Effector memory CD4-positive, alpha-beta T cell (primary cell): ENCODE data around the gene RGS2.

ENCODE experiments used
- DNase-seq, 3 donors: peaks; one replicate each; pipeline ENCODE4 v3.0.0-alpha.2; 2020
- H3K27ac ChIP-seq: 2 replicates; pipeline ENCODE4 v1.7.0; 2013; ENCODE audit warnings: mild to moderate bottlenecking, low read length, moderate library complexity; ENCODE audit not compliant: insufficient read depth, poor library complexity, severe bottlenecking
- H3K27me3 ChIP-seq: replicated peaks from 2 replicates; pipeline ENCODE4 v1.7.0; 2013; ENCODE audit warnings: mild to moderate bottlenecking, low read length; ENCODE audit not compliant: insufficient read depth, control insufficient read depth, poor library complexity, severe bottlenecking
- H3K36me3 ChIP-seq: 2 replicates; pipeline ENCODE4 v1.7.0; 2013; ENCODE audit warnings: mild to moderate bottlenecking, low read length, moderate library complexity; ENCODE audit not compliant: control insufficient read depth, insufficient read depth
- H3K4me1 ChIP-seq: 2 replicates; pipeline ENCODE4 v1.7.0; 2013; ENCODE audit warnings: low read length, mild to moderate bottlenecking; ENCODE audit not compliant: control insufficient read depth, insufficient read depth, poor library complexity, severe bottlenecking
- H3K4me3 ChIP-seq: 2 replicates; pipeline ENCODE4 v1.7.0; 2013; ENCODE audit warnings: low read length, low read depth, mild to moderate bottlenecking; ENCODE audit not compliant: insufficient read depth, poor library complexity, severe bottlenecking
- H3K9me3 ChIP-seq: 2 replicates; pipeline ENCODE4 v1.7.0; 2013; ENCODE audit warnings: mild to moderate bottlenecking, low read length, moderate library complexity; ENCODE audit not compliant: control insufficient read depth
- total RNA-seq, 3 donors: gene quantifications; one replicate each; lab custom pipeline; 2026; lab: John Stamatoyannopoulos, UW

Gene RGS2
- total RNA-seq = 167 to 262 (median 253) reads per million in 3 donors

- peaks cover 17% of the 10 kb centered on the region for H3K4me1 ChIP-seq
- no peaks in the 10 kb centered on the region for H3K9me3 ChIP-seq
- H3K27ac ChIP-seq = peak within 1 kb of the TSS; percentile 82
- peak within 1 kb of the TSS; percentile 94 for H3K4me3 ChIP-seq
- DNase-seq = peak; percentile 80 to 87 (median 85)
- no peaks in the 10 kb centered on the region for H3K36me3 ChIP-seq
- no peaks in the 10 kb centered on the region for H3K27me3 ChIP-seq
These were observed at the start of gene RGS2 for GRCh38 chr1:192808518-192809306. TSS of gene RGS2 (plus strand) at chr1:192809039. CDS start at chr1:192809072, 33 bp downstream.

GRCh38 chr1:192759104-192759503 lies 49.7 kb upstream of the RGS2 start:
- H3K9me3 ChIP-seq = no peaks in the 10 kb centered on the region
- H3K4me3 ChIP-seq = no peak overlapping the region
- no peaks in the 10 kb centered on the region for H3K4me1 ChIP-seq
- no peaks in the 10 kb centered on the region for H3K27me3 ChIP-seq
- DNase-seq = no peak
- H3K36me3 ChIP-seq = no peaks in the 10 kb centered on the region
- no peak overlapping the region for H3K27ac ChIP-seq

GRCh38 chr1:192762265-192762664 lies 46.6 kb upstream of the RGS2 start:
- Histone ChIP-seq H3K9me3 (no peaks in the 10 kb centered on the region), H3K4me3 (no peak overlapping the region), H3K27ac (no peak overlapping the region), H3K27me3 (no peaks in the 10 kb centered on the region), H3K36me3 (no peaks in the 10 kb centered on the region), H3K4me1 (no peaks in the 10 kb centered on the region)
- no peak for DNase-seq

- H3K36me3 ChIP-seq = no peaks in the 10 kb centered on the region
- no peaks in the 10 kb centered on the region for H3K4me1 ChIP-seq
- H3K4me3 ChIP-seq = no peak overlapping the region
- no peak overlapping the region for H3K27ac ChIP-seq
- H3K27me3 ChIP-seq = no peaks in the 10 kb centered on the region
- DNase-seq = no peak
- no peaks in the 10 kb centered on the region for H3K9me3 ChIP-seq
These were observed 45.6 kb upstream of the RGS2 start for GRCh38 chr1:192763243-192763642.

GRCh38 chr1:192763756-192764155 lies 45.1 kb upstream of the RGS2 start:
- Histone ChIP-seq H3K9me3 (no peaks in the 10 kb centered on the region), H3K4me3 (no peak overlapping the region), H3K27me3 (no peaks in the 10 kb centered on the region), H3K27ac (no peak overlapping the region), H3K36me3 (no peaks in the 10 kb centered on the region), H3K4me1 (no peaks in the 10 kb centered on the region)
- no peak for DNase-seq

GRCh38 chr1:192764675-192765074 lies 44.2 kb upstream of the RGS2 start:
- H3K27me3 ChIP-seq = no peaks in the 10 kb centered on the region
- no peak overlapping the region for H3K4me3 ChIP-seq
- DNase-seq = no peak
- H3K36me3 ChIP-seq = no peaks in the 10 kb centered on the region
- no peaks in the 10 kb centered on the region for H3K4me1 ChIP-seq
- no peak overlapping the region for H3K27ac ChIP-seq
- no peaks in the 10 kb centered on the region for H3K9me3 ChIP-seq

GRCh38 chr1:192766009-192766625 lies 42.7 kb upstream of the RGS2 start:
- Histone ChIP-seq H3K36me3 (no peaks in the 10 kb centered on the region), H3K27me3 (no peaks in the 10 kb centered on the region), H3K27ac (no peak overlapping the region), H3K4me3 (no peak overlapping the region), H3K9me3 (no peaks in the 10 kb centered on the region), H3K4me1 (no peaks in the 10 kb centered on the region)
- DNase-seq = no peak

- no peaks in the 10 kb centered on the region for H3K4me1 ChIP-seq
- H3K4me3 ChIP-seq = no peak overlapping the region
- H3K27me3 ChIP-seq = no peaks in the 10 kb centered on the region
- no peak overlapping the region for H3K27ac ChIP-seq
- no peaks in the 10 kb centered on the region for H3K9me3 ChIP-seq
- no peaks in the 10 kb centered on the region for H3K36me3 ChIP-seq
- DNase-seq = no peak
These were observed 42.0 kb upstream of the RGS2 start for GRCh38 chr1:192766876-192767275.

GRCh38 chr1:192767798-192768197 lies 41.0 kb upstream of the RGS2 start:
- no peak for DNase-seq
- Histone ChIP-seq H3K4me3 (no peak overlapping the region), H3K36me3 (no peaks in the 10 kb centered on the region), H3K27me3 (no peaks in the 10 kb centered on the region), H3K9me3 (no peaks in the 10 kb centered on the region), H3K27ac (no peak overlapping the region), H3K4me1 (no peaks in the 10 kb centered on the region)

GRCh38 chr1:192768463-192768862 lies 40.4 kb upstream of the RGS2 start:
- no peaks in the 10 kb centered on the region for H3K36me3 ChIP-seq
- no peaks in the 10 kb centered on the region for H3K4me1 ChIP-seq
- no peak overlapping the region for H3K27ac ChIP-seq
- no peak overlapping the region for H3K4me3 ChIP-seq
- no peaks in the 10 kb centered on the region for H3K27me3 ChIP-seq
- H3K9me3 ChIP-seq = no peaks in the 10 kb centered on the region
- DNase-seq = no peak
